ENCODE data around the gene GUCY1A2. TPM values are rescaled to one million over a fixed set of nuclear protein-coding genes. Genes with fewer than 3 reads are reported as not detected.
A peak's percentile ranks its signal among the peaks of the same experiment; 100 is the strongest.

GUCY1A2 gene
- total and polyA plus RNA-seq, 2 donors: 0.14 to 0.94 TPM

- DNase-seq (ENCODE audit: low read depth in 6 of 9, low spot score in 9 of 9): no peak
- Histone ChIP-seq H3K9me3 (ENCODE audit: control insufficient read depth in 2 of 2, insufficient read depth in 1 of 2, low read length in 1 of 2) (no peaks in the 10 kb centered on the region), H3K4me1 (ENCODE audit: control insufficient read depth in 2 of 2, insufficient read depth in 2 of 2, low read length in 2 of 2) (no peaks in the 10 kb centered on the region), H3K27ac (ENCODE audit: low read depth in 1 of 2, low read length in 1 of 2) (no peak overlapping the region), H3K4me3 (ENCODE audit: low read length in 2 of 2) (no peak overlapping the region), H3K36me3 (ENCODE audit: control insufficient read depth in 2 of 2, insufficient read depth in 2 of 2, low read length in 1 of 2) (no peaks in the 10 kb centered on the region), H3K27me3 (ENCODE audit: control insufficient read depth in 2 of 2, insufficient read depth in 1 of 2, low read length in 1 of 2) (no peaks in the 10 kb centered on the region)
- WGBS: 87% methylated on average over 2 of the region's 2 CpGs
Observed at GRCh38 chr11:107006076-107006833, 12.0 kb downstream of the GUCY1A2 start.

- no peak for DNase-seq (ENCODE audit: low read depth in 6 of 9, low spot score in 9 of 9)
- 95% methylated on average over 1 of the region's 1 CpG for WGBS
Observed at GRCh38 chr11:106999196-106999595, 19.1 kb downstream of the GUCY1A2 start.

GRCh38 chr11:106998916-106999188, 19.4 kb downstream of the GUCY1A2 start:
- Histone ChIP-seq H3K4me3 (ENCODE audit: low read length in 2 of 2) (no peak overlapping the region), H3K9me3 (ENCODE audit: control insufficient read depth in 2 of 2, insufficient read depth in 1 of 2, low read length in 1 of 2) (no peaks in the 10 kb centered on the region), H3K27ac (ENCODE audit: low read depth in 1 of 2, low read length in 1 of 2) (no peak overlapping the region), H3K36me3 (ENCODE audit: control insufficient read depth in 2 of 2, insufficient read depth in 2 of 2, low read length in 1 of 2) (no peaks in the 10 kb centered on the region), H3K4me1 (ENCODE audit: control insufficient read depth in 2 of 2, insufficient read depth in 2 of 2, low read length in 2 of 2) (no peaks in the 10 kb centered on the region), H3K27me3 (ENCODE audit: control insufficient read depth in 2 of 2, insufficient read depth in 1 of 2, low read length in 1 of 2) (no peaks in the 10 kb centered on the region)
- WGBS: 56% methylated on average over 4 of the region's 4 CpGs
- no peak for DNase-seq (ENCODE audit: low read depth in 6 of 9, low spot score in 9 of 9)

More at GRCh38 chr11:106999196-106999595, 19.1 kb downstream of the GUCY1A2 start:
- no peaks in the 10 kb centered on the region for H3K9me3 ChIP-seq (ENCODE audit: control insufficient read depth in 2 of 2, insufficient read depth in 1 of 2, low read length in 1 of 2)
- H3K4me1 ChIP-seq (ENCODE audit: control insufficient read depth in 2 of 2, insufficient read depth in 2 of 2, low read length in 2 of 2): no peaks in the 10 kb centered on the region
- no peak overlapping the region for H3K27ac ChIP-seq (ENCODE audit: low read depth in 1 of 2, low read length in 1 of 2)
- no peaks in the 10 kb centered on the region for H3K27me3 ChIP-seq (ENCODE audit: control insufficient read depth in 2 of 2, insufficient read depth in 1 of 2, low read length in 1 of 2)
- H3K36me3 ChIP-seq (ENCODE audit: control insufficient read depth in 2 of 2, insufficient read depth in 2 of 2, low read length in 1 of 2): no peaks in the 10 kb centered on the region
- H3K4me3 ChIP-seq (ENCODE audit: low read length in 2 of 2): no peak overlapping the region

- no peaks in the 10 kb centered on the region for H3K27me3 ChIP-seq (ENCODE audit: control insufficient read depth in 2 of 2, insufficient read depth in 1 of 2, low read length in 1 of 2)
- no peaks in the 10 kb centered on the region for H3K9me3 ChIP-seq (ENCODE audit: control insufficient read depth in 2 of 2, insufficient read depth in 1 of 2, low read length in 1 of 2)
- no peak for DNase-seq (ENCODE audit: low read depth in 6 of 9, low spot score in 9 of 9)
- no peaks in the 10 kb centered on the region for H3K36me3 ChIP-seq (ENCODE audit: control insufficient read depth in 2 of 2, insufficient read depth in 2 of 2, low read length in 1 of 2)
- no peak overlapping the region for H3K4me3 ChIP-seq (ENCODE audit: low read length in 2 of 2)
- no peaks in the 10 kb centered on the region for H3K4me1 ChIP-seq (ENCODE audit: control insufficient read depth in 2 of 2, insufficient read depth in 2 of 2, low read length in 2 of 2)
- 85% methylated on average over 4 of the region's 4 CpGs for WGBS
- H3K27ac ChIP-seq (ENCODE audit: low read depth in 1 of 2, low read length in 1 of 2): no peak overlapping the region
Observed at GRCh38 chr11:106998116-106998915, 20.0 kb downstream of the GUCY1A2 start.

GRCh38 chr11:106997227-106997626, 21.0 kb downstream of the GUCY1A2 start:
- no peaks in the 10 kb centered on the region for H3K36me3 ChIP-seq (ENCODE audit: control insufficient read depth in 2 of 2, insufficient read depth in 2 of 2, low read length in 1 of 2)
- 91% methylated on average over 3 of the region's 3 CpGs for WGBS
- DNase-seq (ENCODE audit: low read depth in 6 of 9, low spot score in 9 of 9): no peak
- no peaks in the 10 kb centered on the region for H3K4me1 ChIP-seq (ENCODE audit: control insufficient read depth in 2 of 2, insufficient read depth in 2 of 2, low read length in 2 of 2)
- no peaks in the 10 kb centered on the region for H3K27me3 ChIP-seq (ENCODE audit: control insufficient read depth in 2 of 2, insufficient read depth in 1 of 2, low read length in 1 of 2)
- no peak overlapping the region for H3K27ac ChIP-seq (ENCODE audit: low read depth in 1 of 2, low read length in 1 of 2)
- H3K9me3 ChIP-seq (ENCODE audit: control insufficient read depth in 2 of 2, insufficient read depth in 1 of 2, low read length in 1 of 2): no peaks in the 10 kb centered on the region
- H3K4me3 ChIP-seq (ENCODE audit: low read length in 2 of 2): no peak overlapping the region

DNA sequence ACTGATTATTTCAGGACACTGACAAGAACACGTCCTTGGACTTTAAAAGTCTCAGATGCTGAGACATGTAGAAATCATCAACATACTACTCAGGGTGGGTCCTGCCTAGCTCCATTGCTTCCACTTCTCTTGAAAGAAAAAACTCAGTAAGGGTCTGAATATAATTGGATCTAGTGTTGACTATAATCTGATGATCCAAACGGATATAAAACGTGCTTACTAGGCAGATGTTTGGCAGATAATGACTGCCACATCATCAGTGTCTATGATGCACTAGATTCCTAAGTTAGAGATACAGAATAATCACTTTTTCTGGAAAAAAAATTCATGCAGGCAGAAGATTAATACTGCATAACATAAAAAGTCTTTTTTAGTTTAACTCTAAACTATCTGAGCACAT, 21.6 kb downstream of the GUCY1A2 start:
- H3K36me3 ChIP-seq (ENCODE audit: control insufficient read depth in 2 of 2, insufficient read depth in 2 of 2, low read length in 1 of 2): no peaks in the 10 kb centered on the region
- no peaks in the 10 kb centered on the region for H3K9me3 ChIP-seq (ENCODE audit: control insufficient read depth in 2 of 2, insufficient read depth in 1 of 2, low read length in 1 of 2)
- H3K4me3 ChIP-seq (ENCODE audit: low read length in 2 of 2): no peak overlapping the region
- no peaks in the 10 kb centered on the region for H3K27me3 ChIP-seq (ENCODE audit: control insufficient read depth in 2 of 2, insufficient read depth in 1 of 2, low read length in 1 of 2)
- 88% methylated on average over 3 of the region's 3 CpGs for WGBS
- H3K4me1 ChIP-seq (ENCODE audit: control insufficient read depth in 2 of 2, insufficient read depth in 2 of 2, low read length in 2 of 2): no peaks in the 10 kb centered on the region
- no peak for DNase-seq (ENCODE audit: low read depth in 6 of 9, low spot score in 9 of 9)
- H3K27ac ChIP-seq (ENCODE audit: low read depth in 1 of 2, low read length in 1 of 2): no peak overlapping the region

GRCh38 chr11:106990331-106990730, 27.9 kb downstream of the GUCY1A2 start:
- WGBS: 94% methylated on average over 10 of the region's 10 CpGs
- Histone ChIP-seq H3K27ac (ENCODE audit: low read depth in 1 of 2, low read length in 1 of 2) (no peak overlapping the region), H3K36me3 (ENCODE audit: control insufficient read depth in 2 of 2, insufficient read depth in 2 of 2, low read length in 1 of 2) (no peaks in the 10 kb centered on the region), H3K9me3 (ENCODE audit: control insufficient read depth in 2 of 2, insufficient read depth in 1 of 2, low read length in 1 of 2) (no peaks in the 10 kb centered on the region), H3K27me3 (ENCODE audit: control insufficient read depth in 2 of 2, insufficient read depth in 1 of 2, low read length in 1 of 2) (no peaks in the 10 kb centered on the region), H3K4me3 (ENCODE audit: low read length in 2 of 2) (no peak overlapping the region), H3K4me1 (ENCODE audit: control insufficient read depth in 2 of 2, insufficient read depth in 2 of 2, low read length in 2 of 2) (no peaks in the 10 kb centered on the region)
- no peak for DNase-seq (ENCODE audit: low read depth in 6 of 9, low spot score in 9 of 9)

DNA sequence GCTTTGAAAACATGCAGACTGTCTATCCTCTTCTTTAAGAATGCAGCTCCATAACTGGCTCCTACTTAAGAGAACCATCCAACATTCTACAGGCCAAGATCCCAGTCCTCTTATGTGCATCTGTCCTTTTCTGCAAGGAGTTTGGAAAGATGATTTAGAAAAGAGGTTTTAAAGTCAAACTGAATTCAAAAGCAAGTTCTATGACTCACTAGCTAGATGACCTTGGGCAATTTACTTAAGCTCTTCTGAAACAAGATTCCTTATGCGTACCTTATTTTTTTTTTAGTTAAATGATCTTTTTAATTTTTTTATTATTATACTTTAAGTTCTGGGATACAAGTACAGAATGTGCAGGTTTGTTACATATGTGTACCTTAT, 29.2 kb downstream of the GUCY1A2 start:
- Histone ChIP-seq H3K4me3 (ENCODE audit: low read length in 2 of 2) (no peak overlapping the region), H3K36me3 (ENCODE audit: control insufficient read depth in 2 of 2, insufficient read depth in 2 of 2, low read length in 1 of 2) (no peaks in the 10 kb centered on the region), H3K4me1 (ENCODE audit: control insufficient read depth in 2 of 2, insufficient read depth in 2 of 2, low read length in 2 of 2) (no peaks in the 10 kb centered on the region), H3K27me3 (ENCODE audit: control insufficient read depth in 2 of 2, insufficient read depth in 1 of 2, low read length in 1 of 2) (no peaks in the 10 kb centered on the region), H3K27ac (ENCODE audit: low read depth in 1 of 2, low read length in 1 of 2) (no peak overlapping the region), H3K9me3 (ENCODE audit: control insufficient read depth in 2 of 2, insufficient read depth in 1 of 2, low read length in 1 of 2) (no peaks in the 10 kb centered on the region)
- 95% methylated on average over 1 of the region's 1 CpG for WGBS
- no peak for DNase-seq (ENCODE audit: low read depth in 6 of 9, low spot score in 9 of 9)

- Histone ChIP-seq H3K4me1 (ENCODE audit: control insufficient read depth in 2 of 2, insufficient read depth in 2 of 2, low read length in 2 of 2) (no peaks in the 10 kb centered on the region), H3K4me3 (ENCODE audit: low read length in 2 of 2) (no peak overlapping the region), H3K27me3 (ENCODE audit: control insufficient read depth in 2 of 2, insufficient read depth in 1 of 2, low read length in 1 of 2) (no peaks in the 10 kb centered on the region), H3K36me3 (ENCODE audit: control insufficient read depth in 2 of 2, insufficient read depth in 2 of 2, low read length in 1 of 2) (no peaks in the 10 kb centered on the region), H3K27ac (ENCODE audit: low read depth in 1 of 2, low read length in 1 of 2) (no peak overlapping the region), H3K9me3 (ENCODE audit: control insufficient read depth in 2 of 2, insufficient read depth in 1 of 2, low read length in 1 of 2) (no peaks in the 10 kb centered on the region)
- DNase-seq (ENCODE audit: low read depth in 6 of 9, low spot score in 9 of 9): peak in 1 of 9 donors; percentile 1
- WGBS: 74% methylated on average over 2 of the region's 2 CpGs
Observed at GRCh38 chr11:106988151-106989077, 29.9 kb downstream of the GUCY1A2 start.

Measured in thymus (tissue), 11 donors.